ENCODE results near the gene MCTS1.
"Not testable (repeated sequence)": the region's sequence is repeated elsewhere in the genome, so short reads cannot be mapped to it uniquely, and the experiment has no call there.

The MCTS1 gene

DNA sequence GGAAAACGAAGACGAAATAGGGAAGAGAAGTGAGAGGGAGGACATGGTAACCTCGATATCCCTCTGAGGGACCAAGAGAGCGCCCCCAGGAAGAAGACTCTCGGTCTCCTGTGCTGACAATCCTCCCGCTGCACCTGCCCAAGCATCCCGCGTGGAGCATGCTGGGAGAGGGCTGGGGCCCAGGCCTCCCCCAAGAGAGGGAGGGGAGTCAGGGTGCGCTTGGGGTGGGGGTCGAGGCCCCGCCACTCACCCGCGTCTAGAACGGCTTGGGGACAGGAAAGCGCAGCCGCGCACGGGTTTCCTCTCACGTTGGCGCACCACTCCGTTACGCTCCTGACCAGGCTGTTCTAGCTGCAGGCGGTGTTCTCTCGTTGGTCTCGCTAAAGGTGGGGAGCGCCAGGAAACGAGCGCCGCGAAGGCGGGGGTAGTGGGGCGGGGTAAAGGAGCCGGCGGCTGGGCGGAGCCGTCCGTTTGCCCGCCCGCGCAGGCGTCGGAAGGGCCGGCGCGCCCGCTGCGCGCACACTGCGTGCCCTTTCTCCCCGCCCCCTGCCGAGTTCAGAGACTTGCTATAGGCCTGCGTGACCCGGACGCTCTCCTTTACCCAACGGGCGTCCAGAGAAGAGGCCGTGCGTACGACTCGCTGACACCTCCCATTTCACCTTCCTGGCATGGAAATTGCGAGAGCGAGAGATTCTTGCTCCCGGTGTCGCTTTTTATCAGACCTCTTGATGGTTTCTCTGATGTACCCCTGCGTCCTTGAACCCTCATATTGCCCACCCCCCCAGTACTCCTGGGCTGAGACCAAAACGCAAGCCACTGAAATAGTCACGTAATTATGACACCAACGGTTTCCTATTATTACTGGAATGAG is 26.0 kb downstream of the MCTS1 start, which contains the start of gene C1GALT1C1:
TSS of gene C1GALT1C1 (minus strand) at position 388 of the 871 bp plus-strand sequence. CDS start 2,888 bp downstream, outside the sequence.
- peak; percentile 93 for DNase-seq

DNA sequence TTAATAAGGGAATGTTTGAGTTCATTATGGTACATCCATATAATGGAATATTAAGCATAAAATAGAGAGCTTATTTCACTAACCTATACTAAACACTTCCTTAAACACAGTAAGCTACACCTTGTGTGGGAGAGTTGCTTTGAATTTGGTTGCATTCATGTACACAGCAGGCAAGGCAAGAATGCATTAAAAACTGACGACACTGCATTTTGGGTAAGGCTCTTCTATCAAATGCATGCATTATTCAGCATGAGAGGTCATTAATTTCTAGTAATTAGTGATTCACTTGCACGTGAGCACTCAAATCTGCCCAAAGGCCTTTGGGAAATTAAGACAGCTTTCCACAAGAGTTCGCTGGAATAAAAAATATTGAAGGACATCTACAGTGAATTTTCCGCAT is 34.7 kb downstream of the MCTS1 start:
- DNase-seq, result no peak

DNA sequence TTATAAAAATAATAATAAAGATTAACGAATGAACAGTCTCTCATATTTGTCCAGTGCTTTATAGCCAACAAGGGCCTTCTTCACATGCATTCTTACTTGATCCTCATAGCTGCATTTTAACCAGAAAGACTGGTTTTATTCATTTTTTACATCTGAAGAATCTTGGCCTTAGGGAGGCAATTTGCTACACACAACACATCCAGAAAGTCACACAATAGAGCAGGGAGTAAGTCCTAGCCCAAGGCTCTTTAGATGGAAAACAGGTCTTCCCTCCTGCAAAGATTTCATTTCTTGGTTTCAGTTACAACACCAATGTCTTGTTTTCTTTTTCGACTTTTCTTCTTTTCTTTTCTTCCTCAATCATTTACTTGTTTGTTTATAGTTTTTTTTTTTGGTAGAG is 39.0 kb downstream of the MCTS1 start:
- no peak for DNase-seq

DNA sequence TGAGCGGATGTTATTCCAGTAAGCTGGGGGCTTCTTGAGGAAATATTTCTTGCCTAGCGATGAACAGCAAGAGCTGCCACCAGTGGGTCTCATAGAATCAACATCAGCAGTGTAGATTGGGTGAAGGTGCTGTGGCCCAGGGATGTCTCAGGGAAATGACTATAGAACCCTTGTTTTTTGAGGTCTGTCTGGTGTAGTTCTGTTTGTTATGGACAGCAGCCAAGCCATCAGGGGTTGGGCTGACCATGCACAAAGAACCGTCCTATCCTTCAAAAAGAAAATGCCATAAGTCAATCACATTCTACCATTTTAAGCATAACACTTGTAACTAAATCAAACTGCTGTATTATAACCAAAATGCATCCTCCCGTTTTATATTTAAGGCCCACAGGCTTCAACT is 43.2 kb downstream of the MCTS1 start:
- no peak for DNase-seq

DNA sequence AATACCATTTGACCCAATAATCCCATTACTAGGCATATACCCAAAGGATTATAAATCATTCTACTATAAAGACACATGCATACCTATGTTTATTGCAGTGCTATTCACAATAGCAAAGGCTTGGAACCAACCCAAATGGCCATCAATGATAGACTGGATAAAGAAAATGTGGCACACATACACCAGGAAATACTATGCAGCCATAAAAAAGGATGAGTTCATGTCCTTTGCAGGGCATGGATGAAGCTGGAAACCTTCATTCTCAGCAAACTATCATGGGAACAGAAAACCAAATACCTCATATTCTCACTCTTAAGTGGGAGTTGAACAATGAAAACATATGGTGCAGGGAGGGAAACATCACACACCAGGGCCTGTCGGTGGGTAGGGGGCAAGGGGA is 48.4 kb downstream of the MCTS1 start:
- DNase-seq, result not testable (repeated sequence)

DNA sequence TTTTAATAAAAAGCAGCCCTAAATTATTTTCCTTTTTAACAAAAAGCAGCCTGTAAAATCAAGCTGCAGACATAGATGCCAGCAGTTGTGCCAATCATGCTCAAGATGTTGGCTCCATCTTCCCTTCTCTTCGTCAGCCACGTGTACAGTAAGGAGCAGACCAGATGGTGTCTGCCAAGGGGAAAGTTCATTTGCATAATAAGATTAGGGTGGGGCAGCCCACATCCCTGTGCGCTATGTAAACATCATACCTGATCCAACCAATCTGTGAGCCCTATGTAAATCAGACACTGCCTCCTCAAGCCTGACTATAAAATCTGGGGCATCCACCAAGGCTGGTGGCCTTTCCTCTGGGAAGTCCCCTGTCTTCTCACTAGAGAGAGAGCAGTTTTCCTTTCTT is 49.1 kb downstream of the MCTS1 start:
- peak; percentile 9 for DNase-seq

DNA sequence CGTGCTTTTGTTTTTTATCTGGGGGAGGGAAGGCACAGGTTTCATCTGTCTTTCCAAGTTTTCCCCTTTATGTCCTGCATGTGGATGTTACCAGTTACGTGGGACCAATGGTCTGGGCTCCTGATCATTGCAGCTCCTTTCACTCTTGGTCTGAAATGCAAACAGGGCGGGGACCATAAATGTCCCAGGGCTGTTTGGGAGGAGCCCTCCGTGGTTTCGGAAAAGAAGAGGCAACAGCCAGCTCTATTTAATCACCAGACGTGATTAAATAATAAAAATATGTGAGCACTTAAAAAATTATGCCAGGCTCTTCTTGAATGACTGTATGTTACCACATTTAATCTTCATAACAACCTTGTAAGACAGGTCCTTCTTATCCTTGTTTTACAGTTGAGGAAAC is 56.7 kb downstream of the MCTS1 start:
- no peak for DNase-seq
